Keratinocyte (primary cell): ENCODE results near the gene OGA.

ENCODE experiments used
- CTCF ChIP-seq, 3 experiments: IDR thresholded peaks in 1 of 3; conservative IDR thresholded peaks in 1 of 3; optimal IDR thresholded peaks in 1 of 3; 2 replicates in 2 of 3; 3 replicates in 1 of 3; pipeline versions ENCODE3 to v1.5.1; 2011; ENCODE audit warnings: low read length in 3 of 3, mild to moderate bottlenecking in 3 of 3, moderate library complexity in 2 of 3, control low read depth in 1 of 3, inconsistent platforms in 1 of 3; ENCODE audit not compliant: insufficient read depth in 2 of 3; ENCODE audit errors: extremely low read depth in 1 of 3
- EZH2 ChIP-seq: IDR thresholded peaks from one replicate; pipeline ENCODE4 v1.6.1; 2012; ENCODE audit warnings: inconsistent platforms, mild to moderate bottlenecking, low read length, moderate library complexity

- TF ChIP-seq CTCF (optimal IDR thresholded peaks at IDR 0.05 in 1 of 3, IDR thresholded peaks at IDR 0.05 in 1 of 3, conservative IDR thresholded peaks at IDR 0.05 in 1 of 3; ENCODE audit: extremely low read depth in 1 of 3, insufficient read depth in 2 of 3, low read length in 3 of 3) (no peak), EZH2 (peak; percentile 79)
Observed at GRCh38 chr10:101776161-101776817, 42.0 kb downstream of the OGA start.
